CD14-positive monocyte (primary cell): ENCODE results near the gene WIPF3. TPM values are rescaled to one million over a fixed set of nuclear protein-coding genes. Genes with fewer than 3 reads are reported as not detected.
A peak's percentile ranks its signal among the peaks of the same experiment; 100 is the strongest.

ENCODE experiments used
- DNase-seq, 3 donors: peaks; one replicate each; pipeline ENCODE4 v3.0.0-alpha.2; 2011 to 2022
- H2AFZ ChIP-seq: 2 replicates; pipeline ENCODE4 v1.6.0; 2012; ENCODE audit warnings: mild to moderate bottlenecking, low read depth, low read length, inconsistent platforms; ENCODE audit not compliant: insufficient read depth, poor library complexity, severe bottlenecking
- H3K27ac ChIP-seq, 2 donors: 1 replicate in 1 of 2; 2 replicates in 1 of 2; pipeline ENCODE4 v1.5.1; 2012 to 2013; ENCODE audit warnings: low read length in 2 of 2, control low read depth in 1 of 2, inconsistent platforms in 1 of 2, low read depth in 1 of 2, mild to moderate bottlenecking in 1 of 2
- H3K27me3 ChIP-seq, 2 donors: one replicate each; pipeline versions ENCODE4 v1.6.0 to v1.6.1; 2011 to 2013; ENCODE audit warnings: low read length in 2 of 2; ENCODE audit not compliant: control insufficient read depth in 2 of 2, insufficient read depth in 2 of 2
- H3K36me3 ChIP-seq, 2 donors: replicated peaks in 1 of 2; 1 replicate in 1 of 2; 2 replicates in 1 of 2; pipeline versions ENCODE4 v1.5.1 to v1.6.1; 2012 to 2013; ENCODE audit warnings: low read length in 2 of 2, control low read depth in 1 of 2, inconsistent platforms in 1 of 2, mild to moderate bottlenecking in 1 of 2; ENCODE audit not compliant: insufficient read depth in 2 of 2, control insufficient read depth in 1 of 2
- H3K4me1 ChIP-seq, 2 donors: 1 replicate in 1 of 2; 2 replicates in 1 of 2; pipeline versions ENCODE4 v1.5.1 to v1.6.1; 2012 to 2013; ENCODE audit warnings: low read length in 2 of 2, control low read depth in 1 of 2, inconsistent platforms in 1 of 2, mild to moderate bottlenecking in 1 of 2, moderate library complexity in 1 of 2; ENCODE audit not compliant: insufficient read depth in 2 of 2, control insufficient read depth in 1 of 2
- H3K4me2 ChIP-seq: replicated peaks from 2 replicates; pipeline ENCODE3; 2012; ENCODE audit warnings: low read length, moderate library complexity, mild to moderate bottlenecking; ENCODE audit not compliant: poor library complexity, severe bottlenecking; ENCODE audit errors: extremely low read depth
- H3K4me3 ChIP-seq, 3 experiments: fragments of 200-600 bp in 1 of 3; sonication (generic) in 1 of 3; replicated peaks in 1 of 3; 1 replicate in 2 of 3; 2 replicates in 1 of 3; pipeline ENCODE4 v1.5.1; 2011 to 2013; ENCODE audit warnings: low read length in 3 of 3, mild to moderate bottlenecking in 3 of 3, control low read depth in 2 of 3, low read depth in 2 of 3, inconsistent platforms in 1 of 3, moderate library complexity in 1 of 3
- H3K79me2 ChIP-seq: 2 replicates; pipeline ENCODE4 v1.6.0; 2012; ENCODE audit warnings: mild to moderate bottlenecking, control low read depth, inconsistent platforms, low read length, moderate library complexity; ENCODE audit not compliant: insufficient read depth
- H3K9ac ChIP-seq: 2 replicates; pipeline ENCODE4 v1.6.0; 2017; ENCODE audit warnings: low read length, mild to moderate bottlenecking; ENCODE audit not compliant: insufficient read depth, poor library complexity, severe bottlenecking
- H3K9me3 ChIP-seq, 2 donors: replicated peaks in 1 of 2; 1 replicate in 1 of 2; 2 replicates in 1 of 2; pipeline versions ENCODE4 v1.5.1 to v1.6.1; 2012 to 2013; ENCODE audit warnings: low read length in 2 of 2, control low read depth in 1 of 2; ENCODE audit not compliant: control insufficient read depth in 1 of 2, insufficient read depth in 1 of 2
- H4K20me1 ChIP-seq: 2 replicates; pipeline ENCODE4 v1.6.0; 2012; ENCODE audit warnings: mild to moderate bottlenecking, low read length, control low read depth, moderate library complexity; ENCODE audit not compliant: insufficient read depth
- H3K27ac Mint-ChIP-seq, 7 donors: one replicate each; pipeline ENCODE4 v1.8.0; 2020; ENCODE audit warnings: mild to moderate bottlenecking in 7 of 7, mixed read lengths in 7 of 7, moderate library complexity in 6 of 7, inconsistent platforms in 2 of 7
- H3K27me3 Mint-ChIP-seq, 3 donors: one replicate each; pipeline ENCODE4 v1.8.0; 2021 to 2022; ENCODE audit warnings: low read depth in 3 of 3, mild to moderate bottlenecking in 3 of 3, mixed read lengths in 3 of 3, moderate library complexity in 3 of 3, inconsistent platforms in 1 of 3
- H3K36me3 Mint-ChIP-seq, 2 donors: one replicate each; pipeline ENCODE4 v1.8.0; 2020; ENCODE audit warnings: mixed read lengths in 2 of 2, inconsistent platforms in 1 of 2, mild to moderate bottlenecking in 1 of 2
- H3K4me1 Mint-ChIP-seq: one replicate; pipeline ENCODE4 v1.8.0; 2020; ENCODE audit warnings: mild to moderate bottlenecking, mixed read lengths
- H3K4me3 Mint-ChIP-seq, 2 donors: one replicate each; pipeline ENCODE4 v1.8.0; 2020; ENCODE audit warnings: mild to moderate bottlenecking in 2 of 2, mixed read lengths in 2 of 2, moderate library complexity in 1 of 2
- H3K9me3 Mint-ChIP-seq, 7 donors: one replicate each; pipeline ENCODE4 v1.8.0; 2020 to 2022; ENCODE audit warnings: mixed read lengths in 7 of 7, mild to moderate bottlenecking in 6 of 7, moderate library complexity in 6 of 7, inconsistent platforms in 2 of 7
- CTCF ChIP-seq: fragments of 200-600 bp; IDR thresholded peaks from one replicate; pipeline ENCODE4 v1.8.0; 2022; ENCODE audit warnings: antibody characterized with exemption, mild to moderate bottlenecking
- WGBS: methylation state at CpG from one replicate; pipeline ENCODE4 v1.1.5; 2013; ENCODE audit warnings: missing lambda C conversion rate; ENCODE audit not compliant: insufficient coverage; 5-methylcytosine and 5-hydroxymethylcytosine counted together
- intact Hi-C, 2 donors: fragments of 100-400 bp; cut with micrococcal nuclease; formaldehyde crosslinking; loops; one replicate each; pipeline versions ENCODE4 v1.15.0 to v1.15.1; 2023
- polyA plus RNA-seq, 3 donors: library from polyadenylated mRNA; depleted of rRNA in 1 of 3; unstranded in 2 of 3; stranded (reverse) in 1 of 3; fragments of 300-500 nt in 2 of 3; fragments of >200 nt in 1 of 3; fragmentation: Illumina TruSeq in 2 of 3; gene quantifications; 1 replicate in 2 of 3; 2 replicates in 1 of 3; pipeline ENCODE4 v1.2.3, GENCODE V29; 2012 to 2021

The WIPF3 gene
- polyA plus RNA-seq, 3 donors, result not detected

- Histone ChIP-seq H3K4me2 (no peak overlapping the region), H3K4me3 (no peak overlapping the region), H3K79me2 (no peaks in the 10 kb centered on the region), H4K20me1 (no peaks in the 10 kb centered on the region), H3K9me3 (no peaks in the 10 kb centered on the region), H3K9ac (no peak overlapping the region), H3K27ac (no peak overlapping the region), H2AFZ (no peak overlapping the region), H3K27me3 (no peaks in the 10 kb centered on the region), H3K36me3 (no peaks in the 10 kb centered on the region), H3K4me1 (peaks cover 12 to 20% of the 10 kb centered on the region in 2 donors)
- Mint-ChIP-seq H3K36me3 (no peaks in the 10 kb centered on the region), H3K9me3 (peaks cover 0 to 2% (median 0%) of the 10 kb centered on the region in 7 donors), H3K4me3 (no peak overlapping the region), H3K27me3 (peaks cover 0 to 1% (median 1%) of the 10 kb centered on the region in 3 donors), H3K27ac (no peak overlapping the region), H3K4me1 (peaks cover 37% of the 10 kb centered on the region)
- WGBS, result no CpG with 5 or more reads among the region's 4 CpGs
- DNase-seq, result no peak
- TF ChIP-seq CTCF, result no peak
- intact Hi-C loops, result no loop called here
Observed at GRCh38 chr7:29858191-29858951, 52.1 kb downstream of the WIPF3 start.

- H3K4me3 ChIP-seq, result no peak overlapping the region
- no peaks in the 10 kb centered on the region for H3K27me3 ChIP-seq
- H3K4me2 ChIP-seq, result peak overlapping the region; percentile 14
- H4K20me1 ChIP-seq, result no peaks in the 10 kb centered on the region
- Mint-ChIP-seq H3K27me3 (peaks cover 0 to 1% (median 1%) of the 10 kb centered on the region in 3 donors), H3K36me3 (no peaks in the 10 kb centered on the region), H3K4me3 (peak overlapping the region in 1 of 2 donors; percentile 33), H3K27ac (peak overlapping the region in 3 of 7 donors; percentile 1 to 46 (median 30)), H3K9me3 (peaks cover 0 to 2% (median 0%) of the 10 kb centered on the region in 7 donors), H3K4me1 (peaks cover 41% of the 10 kb centered on the region)
- no peak overlapping the region for H2AFZ ChIP-seq
- H3K36me3 ChIP-seq, result no peaks in the 10 kb centered on the region
- no peaks in the 10 kb centered on the region for H3K79me2 ChIP-seq
- no peak for DNase-seq
- TF ChIP-seq CTCF, result no peak
- WGBS, result 100% methylated on average over 3 of the region's 5 CpGs
- no peaks in the 10 kb centered on the region for H3K9me3 ChIP-seq
- no peak overlapping the region for H3K9ac ChIP-seq
- H3K27ac ChIP-seq, result no peak overlapping the region
- intact Hi-C loops, result no loop called here
- H3K4me1 ChIP-seq, result peaks cover 12 to 20% of the 10 kb centered on the region in 2 donors
Observed at GRCh38 chr7:29859104-29859503, 52.8 kb downstream of the WIPF3 start.
